SU-DHL-6 (cell line): ENCODE data around the gene SPRED1.

Experiments
- H2AFZ ChIP-seq: fragments of 200-600 bp; sonication (generic); 2 replicates; pipeline ENCODE4 v1.6.1; 2014; ENCODE audit warnings: low read depth, mild to moderate bottlenecking, moderate library complexity, mixed read lengths, antibody characterized with exemption, low read length; ENCODE audit not compliant: severe bottlenecking
- H3F3A ChIP-seq: fragments of 200-600 bp; shearing (Covaris generic); 2 replicates; pipeline ENCODE4 v1.6.0; 2016; ENCODE audit warnings: antibody characterized with exemption, mild to moderate bottlenecking; ENCODE audit not compliant: insufficient read depth
- H3K27ac ChIP-seq: fragments of 200-600 bp; sonication (generic); 2 replicates; pipeline ENCODE4 v1.5.1; 2016; ENCODE audit warnings: low read depth, mild to moderate bottlenecking, low read length, moderate library complexity, mixed read lengths
- H3K27me3 ChIP-seq: fragments of 200-600 bp; sonication (generic), shearing (Covaris generic); 2 replicates; pipeline ENCODE4 v1.6.0; 2014; ENCODE audit warnings: mild to moderate bottlenecking, low read length
- H3K36me3 ChIP-seq: fragments of 200-600 bp; sonication (generic); 2 replicates; pipeline ENCODE4 v1.6.1; 2014; ENCODE audit warnings: mild to moderate bottlenecking, low read length, mixed read lengths
- H3K4me2 ChIP-seq: fragments of 300-600, 200-600 bp; shearing (Covaris generic), sonication (generic); 2 replicates; pipeline ENCODE4 v1.6.0; 2014; ENCODE audit warnings: low read length, low read depth, mild to moderate bottlenecking; ENCODE audit not compliant: poor library complexity, severe bottlenecking
- H3K4me3 ChIP-seq: fragments of 200-600 bp; sonication (generic); 2 replicates; pipeline ENCODE4 v1.5.1; 2014; ENCODE audit warnings: antibody characterized with exemption, low read length, mild to moderate bottlenecking, mixed read lengths; ENCODE audit not compliant: insufficient read depth, poor library complexity, severe bottlenecking
- H3K79me2 ChIP-seq: fragments of 200-600 bp; sonication (generic); 2 replicates; pipeline ENCODE4 v1.6.1; 2014; ENCODE audit warnings: mild to moderate bottlenecking, low read length, moderate library complexity; ENCODE audit not compliant: insufficient read depth
- H3K9ac ChIP-seq: fragments of 200-600 bp; sonication (generic); 2 replicates; pipeline ENCODE4 v1.7.0; 2014; ENCODE audit warnings: mild to moderate bottlenecking, low read length
- H3K9me2 ChIP-seq: fragments of 200-600 bp; sonication (generic); replicated peaks from 2 replicates; pipeline ENCODE4 v1.6.1; 2014; ENCODE audit warnings: low read length; ENCODE audit not compliant: insufficient read depth
- H3K9me3 ChIP-seq: fragments of 200-600 bp; sonication (generic); 2 replicates; pipeline ENCODE4 v1.6.1; 2014; ENCODE audit warnings: low read length, mixed read lengths; ENCODE audit not compliant: insufficient read depth
- H4K20me1 ChIP-seq: fragments of 200-600 bp; sonication (generic); 2 replicates; pipeline ENCODE4 v1.6.1; 2014; ENCODE audit warnings: low read depth, mild to moderate bottlenecking, antibody characterized with exemption, low read length, moderate library complexity, mixed read lengths
- CTCF ChIP-seq: fragments of 200-600 bp; sonication (generic); IDR thresholded peaks from one replicate; pipeline ENCODE4 v1.5.1; 2017; ENCODE audit warnings: antibody characterized with exemption, mild to moderate bottlenecking, low read length, moderate library complexity; ENCODE audit not compliant: insufficient read depth, poor library complexity, severe bottlenecking
- EZH2phosphoT487 ChIP-seq: fragments of 200-600 bp; sonication (generic), shearing (Covaris generic); conservative IDR thresholded peaks from 2 replicates; pipeline ENCODE4 v1.6.1; 2018; ENCODE audit warnings: mild to moderate bottlenecking, antibody characterized with exemption, low read length, moderate library complexity, mixed read lengths

Gene SPRED1

GRCh38 chr15:38220606-38221273 lies 31.9 kb upstream of the SPRED1 start:
- H3K36me3 ChIP-seq, result no peaks in the 10 kb centered on the region
- H4K20me1 ChIP-seq, result no peaks in the 10 kb centered on the region
- H3F3A ChIP-seq, result no peaks in the 10 kb centered on the region
- H3K9me3 ChIP-seq, result no peaks in the 10 kb centered on the region
- H3K27ac ChIP-seq, result no peak overlapping the region
- H3K79me2 ChIP-seq, result no peaks in the 10 kb centered on the region
- no peaks in the 10 kb centered on the region for H3K27me3 ChIP-seq
- no peak overlapping the region for H3K4me2 ChIP-seq
- H3K9ac ChIP-seq, result no peak overlapping the region
- TF ChIP-seq EZH2phosphoT487 (no peak), CTCF (no peak)
- H3K4me3 ChIP-seq, result no peak overlapping the region
- no peaks in the 10 kb centered on the region for H3K9me2 ChIP-seq
- no peak overlapping the region for H2AFZ ChIP-seq

GRCh38 chr15:38224486-38224885 lies 28.1 kb upstream of the SPRED1 start:
- TF ChIP-seq CTCF (no peak), EZH2phosphoT487 (no peak)
- H3K4me3 ChIP-seq, result no peak overlapping the region
- no peaks in the 10 kb centered on the region for H3K36me3 ChIP-seq
- no peak overlapping the region for H3K4me2 ChIP-seq
- no peaks in the 10 kb centered on the region for H3K79me2 ChIP-seq
- H3K27ac ChIP-seq, result no peak overlapping the region
- H3K9me3 ChIP-seq, result no peaks in the 10 kb centered on the region
- no peaks in the 10 kb centered on the region for H3K27me3 ChIP-seq
- H4K20me1 ChIP-seq, result no peaks in the 10 kb centered on the region
- no peak overlapping the region for H3K9ac ChIP-seq
- H3F3A ChIP-seq, result no peaks in the 10 kb centered on the region
- no peak overlapping the region for H2AFZ ChIP-seq
- no peaks in the 10 kb centered on the region for H3K9me2 ChIP-seq

GRCh38 chr15:38225381-38225780 lies 27.3 kb upstream of the SPRED1 start:
- H4K20me1 ChIP-seq, result no peaks in the 10 kb centered on the region
- no peak for TF ChIP-seq EZH2phosphoT487
- TF ChIP-seq CTCF, result no peak
- no peak overlapping the region for H3K4me2 ChIP-seq
- no peak overlapping the region for H3K27ac ChIP-seq
- H3K9ac ChIP-seq, result no peak overlapping the region
- no peaks in the 10 kb centered on the region for H3K79me2 ChIP-seq
- no peaks in the 10 kb centered on the region for H3K36me3 ChIP-seq
- H3F3A ChIP-seq, result no peaks in the 10 kb centered on the region
- no peak overlapping the region for H2AFZ ChIP-seq
- no peaks in the 10 kb centered on the region for H3K27me3 ChIP-seq
- no peaks in the 10 kb centered on the region for H3K9me2 ChIP-seq
- no peak overlapping the region for H3K4me3 ChIP-seq
- no peaks in the 10 kb centered on the region for H3K9me3 ChIP-seq
